Panc1 (cell line): ENCODE data around the gene PRR30. TPM values are rescaled to one million over a fixed set of nuclear protein-coding genes. Genes with fewer than 3 reads are reported as not detected.
"Not testable (repeated sequence)": the region's sequence is repeated elsewhere in the genome, so short reads cannot be mapped to it uniquely, and the experiment has no call there.

Source experiments
- ATAC-seq: fragments of 200-7000 bp; cut with Tn5 transposase; 2 replicates; pipeline ENCODE4 v1.9.1; 2020; ENCODE audit warnings: mild to moderate bottlenecking, moderate library complexity
- BruUV-seq: library from RNA; stranded (reverse); fragments of 400-500 nt; replicated peaks from 2 replicates; lab custom pipeline; 2021; lab: Mats Ljungman, UMichigan
- CTCF ChIA-PET: fragments of 300-600 bp; sonication (Branson Sonifier 250); formaldehyde crosslinking; loops from one replicate; lab custom pipeline; 2022; ENCODE audit warnings: antibody characterized with exemption; lab: Charles Lee
- POLR2A ChIA-PET: fragments of 300-600 bp; sonication (Branson Sonifier 250); formaldehyde crosslinking; loops from one replicate; lab custom pipeline; 2022; ENCODE audit warnings: antibody characterized with exemption; lab: Charles Lee
- DNase-seq: peaks from one replicate; pipeline ENCODE4 v3.0.0-alpha.2; 2010; ENCODE audit warnings: low read depth, low spot score
- H3K27ac ChIP-seq: 2 replicates; pipeline ENCODE4 v1.5.1; 2011; ENCODE audit warnings: mild to moderate bottlenecking, low read length, inconsistent platforms
- H3K27me3 ChIP-seq: fragments of 200-500 bp; sonication (Bioruptor generic); 2 replicates; pipeline ENCODE4 v1.6.0; 2014; ENCODE audit warnings: low read length, inconsistent platforms; ENCODE audit not compliant: control insufficient read depth, insufficient read depth
- H3K36me3 ChIP-seq: fragments of 200-500 bp; sonication (Bioruptor generic); 2 replicates; pipeline ENCODE4 v1.5.1; 2014; ENCODE audit warnings: inconsistent platforms, mild to moderate bottlenecking, low read length, moderate library complexity; ENCODE audit not compliant: control insufficient read depth, insufficient read depth
- H3K4me1 ChIP-seq: 2 replicates; pipeline ENCODE4 v1.5.1; 2011; ENCODE audit warnings: inconsistent platforms, mild to moderate bottlenecking, low read length, moderate library complexity; ENCODE audit not compliant: control insufficient read depth, insufficient read depth
- H3K4me3 ChIP-seq, 2 experiments: 2 replicates each; pipeline ENCODE4 v1.5.1; 2011 to 2012; ENCODE audit warnings: low read depth in 2 of 2, low read length in 2 of 2, mild to moderate bottlenecking in 2 of 2, inconsistent platforms in 1 of 2, moderate library complexity in 1 of 2
- H3K9me3 ChIP-seq: fragments of 200-500 bp; sonication (Bioruptor generic); 2 replicates; pipeline ENCODE4 v1.5.1; 2014; ENCODE audit warnings: low read depth, mild to moderate bottlenecking, inconsistent platforms, low read length, moderate library complexity; ENCODE audit not compliant: control insufficient read depth, insufficient read depth
- CTCF ChIP-seq: fragments of 450-650 bp; IDR thresholded peaks from 2 replicates; pipeline ENCODE4 v1.5.1; 2017; ENCODE audit warnings: mild to moderate bottlenecking
- POLR2AphosphoS5 ChIP-seq: IDR thresholded peaks from 2 replicates; pipeline ENCODE4 v1.6.1; 2012; ENCODE audit warnings: mild to moderate bottlenecking, low read depth, low read length, moderate library complexity
- REST ChIP-seq, 2 experiments: IDR thresholded peaks; 2 replicates each; pipeline ENCODE4 v1.6.1; 2011 to 2012; ENCODE audit warnings: low read depth in 2 of 2, control low read depth in 1 of 2, low read length in 1 of 2, mild to moderate bottlenecking in 1 of 2, moderate library complexity in 1 of 2; ENCODE audit not compliant: insufficient read depth in 1 of 2
- SIN3A ChIP-seq: IDR thresholded peaks from 2 replicates; pipeline ENCODE4 v1.6.1; 2012; ENCODE audit warnings: low read depth, mild to moderate bottlenecking, low read length, moderate library complexity, borderline replicate concordance; ENCODE audit not compliant: insufficient read depth
- TCF7L2 ChIP-seq: IDR thresholded peaks from 2 replicates; pipeline ENCODE4 v1.6.1; 2011; ENCODE audit warnings: mild to moderate bottlenecking, low read depth, low read length, inconsistent platforms
- in situ Hi-C: cut with HindIII; loops from 2 replicates; pipeline ENCODE4 v1.10.0; 2016; ENCODE audit warnings: low sequenced_read_pairs, low pct_unique_long_range_greater_than_20kb
- intact Hi-C: fragments of 100-400 bp; cut with micrococcal nuclease; formaldehyde crosslinking; loops from one replicate; pipeline ENCODE4 v1.10.0; 2022; ENCODE audit not compliant: unreplicated experiment
- total RNA-seq: library from RNA; stranded (reverse); gene quantifications from one replicate; pipeline ENCODE4 v1.2.1, GENCODE V29; 2021; ENCODE audit not compliant: unreplicated experiment

Gene PRR30
- total RNA-seq, 1 experiment from 2014 or later, result not detected

- Histone ChIP-seq H3K27ac (no peak overlapping the region), H3K4me1 (peaks cover 4% of the 10 kb centered on the region), H3K36me3 (no peaks in the 10 kb centered on the region), H3K27me3 (no peaks in the 10 kb centered on the region; the same call in 1 of the 2 replicates), H3K4me3 (peak overlapping the region in 1 of 2 experiments; percentile 63; a peak in 2 of 4 replicates), H3K9me3 (no peaks in the 10 kb centered on the region)
- ChIA-PET POLR2A (no interaction called here), CTCF (no interaction called here)
- DNase-seq (no peak), ATAC-seq (no peak)
- TF ChIP-seq POLR2AphosphoS5 (no peak), REST (IDR thresholded peaks at IDR 0.05; ENCODE audit: insufficient read depth in 1 of 2, low read depth in 2 of 2, low read length in 1 of 2) (no peak), SIN3A (no peak), TCF7L2 (no peak), CTCF (no peak)
- BruUV-seq, result no TSS peak
- intact Hi-C loops (no loop called here), in situ Hi-C loops (no loop called here)
These were observed 16.4 kb downstream of the PRR30 start for GRCh38 chr2:27122791-27123190.

GRCh38 chr2:27121906-27122305 is 17.3 kb downstream of the PRR30 start:
- H3K27ac ChIP-seq, result no peak overlapping the region
- no peaks in the 10 kb centered on the region for H3K36me3 ChIP-seq
- ATAC-seq (no peak), DNase-seq (no peak)
- TF ChIP-seq POLR2AphosphoS5 (no peak), REST (IDR thresholded peaks at IDR 0.05; ENCODE audit: insufficient read depth in 1 of 2, low read depth in 2 of 2, low read length in 1 of 2) (no peak), CTCF (no peak), TCF7L2 (no peak), SIN3A (no peak)
- H3K4me3 ChIP-seq, result no peak overlapping the region
- intact Hi-C loops, result no loop called here
- in situ Hi-C loops, result no loop called here
- no TSS peak for BruUV-seq
- CTCF ChIA-PET, result no interaction called here
- no peaks in the 10 kb centered on the region; the same call in 1 of the 2 replicates for H3K27me3 ChIP-seq
- POLR2A ChIA-PET, result no interaction called here
- no peaks in the 10 kb centered on the region for H3K9me3 ChIP-seq
- peaks cover 4% of the 10 kb centered on the region for H3K4me1 ChIP-seq

- H3K9me3 ChIP-seq, H3K36me3 ChIP-seq, in situ Hi-C loops, intact Hi-C loops, CTCF ChIA-PET, H3K27me3 ChIP-seq, H3K4me1 ChIP-seq, DNase-seq, H3K27ac ChIP-seq, POLR2A ChIA-PET, BruUV-seq: not testable (repeated sequence)
- peak overlapping the region; percentile 54 to 55 for H3K4me3 ChIP-seq
- ATAC-seq, result peak; percentile 23
These were observed 19.9 kb downstream of the PRR30 start for GRCh38 chr2:27119330-27119670.
